Natural killer cell (primary cell): ENCODE results near the gene TOR4A. TPM values are rescaled to one million over a fixed set of nuclear protein-coding genes. Genes with fewer than 3 reads are reported as not detected.

ENCODE experiments used
- ATAC-seq, 3 donors: fragments of 150-1000 bp in 2 of 3; fragments of 200-7000 bp in 1 of 3; cut with Tn5 transposase; 1 replicate in 1 of 3; 2 replicates in 2 of 3; pipeline ENCODE4 v1.10.0; 2021; ENCODE audit warnings: mild to moderate bottlenecking in 2 of 3, moderate library complexity in 2 of 3
- DNase-seq, 2 donors: peaks; one replicate each; pipeline versions ENCODE4 v3.0.0 to v3.0.0-alpha.2; 2013 to 2021; ENCODE audit warnings: mixed read lengths in 1 of 2
- H3K27ac ChIP-seq: one replicate; pipeline ENCODE4 v1.5.1; 2013; ENCODE audit warnings: mild to moderate bottlenecking, low read length
- H3K27me3 ChIP-seq: one replicate; pipeline ENCODE4 v1.6.1; 2013; ENCODE audit warnings: low read length; ENCODE audit not compliant: control insufficient read depth, insufficient read depth
- H3K36me3 ChIP-seq: one replicate; pipeline ENCODE4 v1.6.1; 2013; ENCODE audit warnings: low read length; ENCODE audit not compliant: control insufficient read depth, insufficient read depth
- H3K4me1 ChIP-seq: one replicate; pipeline ENCODE4 v1.6.1; 2013; ENCODE audit warnings: low read length; ENCODE audit not compliant: control insufficient read depth, insufficient read depth
- H3K4me3 ChIP-seq: one replicate; pipeline ENCODE4 v1.5.1; 2013; ENCODE audit warnings: low read length
- H3K9me3 ChIP-seq: one replicate; pipeline ENCODE4 v1.6.1; 2013; ENCODE audit warnings: low read length; ENCODE audit not compliant: control insufficient read depth, insufficient read depth
- H3K27ac Mint-ChIP-seq, 2 donors: one replicate each; pipeline ENCODE4 v1.8.0; 2022; ENCODE audit warnings: mild to moderate bottlenecking in 2 of 2, mixed read lengths in 2 of 2, moderate library complexity in 1 of 2
- H3K27me3 Mint-ChIP-seq, 2 donors: one replicate each; pipeline ENCODE4 v1.8.0; 2022; ENCODE audit warnings: low read depth in 2 of 2, mixed read lengths in 2 of 2
- H3K36me3 Mint-ChIP-seq: one replicate; pipeline ENCODE4 v1.8.0; 2022; ENCODE audit warnings: mixed read lengths
- H3K4me1 Mint-ChIP-seq, 2 donors: one replicate each; pipeline ENCODE4 v1.8.0; 2022; ENCODE audit warnings: mixed read lengths in 2 of 2
- H3K4me3 Mint-ChIP-seq: one replicate; pipeline ENCODE4 v1.8.0; 2022; ENCODE audit warnings: mild to moderate bottlenecking, moderate library complexity, mixed read lengths
- H3K9me3 Mint-ChIP-seq, 2 donors: one replicate each; pipeline ENCODE4 v1.8.0; 2022; ENCODE audit warnings: mixed read lengths in 2 of 2
- CTCF ChIP-seq: fragments of 200-600 bp; IDR thresholded peaks from one replicate; pipeline ENCODE4 v1.8.0; 2022; ENCODE audit warnings: antibody characterized with exemption
- WGBS: methylation state at CpG from one replicate; pipeline ENCODE4 v1.1.7; 2013; ENCODE audit warnings: missing lambda C conversion rate; ENCODE audit not compliant: insufficient coverage; 5-methylcytosine and 5-hydroxymethylcytosine counted together
- intact Hi-C: fragments of 100-400 bp; cut with micrococcal nuclease; formaldehyde crosslinking; loops from one replicate; pipeline ENCODE4 v1.14.2; 2022
- total RNA-seq, 4 donors: library from RNA; stranded (reverse); fragments of 120-200 nt in 1 of 4; gene quantifications; one replicate each; pipeline versions ENCODE4 v1.2.3 to v1.2.4, GENCODE V29; 2013 to 2022

TOR4A gene
- total RNA-seq, 3 donors from 2014 or later (not counting 1 experiment from before 2014, with no cell fraction given): 16.3 to 24.6 (median 19.2) TPM

DNA sequence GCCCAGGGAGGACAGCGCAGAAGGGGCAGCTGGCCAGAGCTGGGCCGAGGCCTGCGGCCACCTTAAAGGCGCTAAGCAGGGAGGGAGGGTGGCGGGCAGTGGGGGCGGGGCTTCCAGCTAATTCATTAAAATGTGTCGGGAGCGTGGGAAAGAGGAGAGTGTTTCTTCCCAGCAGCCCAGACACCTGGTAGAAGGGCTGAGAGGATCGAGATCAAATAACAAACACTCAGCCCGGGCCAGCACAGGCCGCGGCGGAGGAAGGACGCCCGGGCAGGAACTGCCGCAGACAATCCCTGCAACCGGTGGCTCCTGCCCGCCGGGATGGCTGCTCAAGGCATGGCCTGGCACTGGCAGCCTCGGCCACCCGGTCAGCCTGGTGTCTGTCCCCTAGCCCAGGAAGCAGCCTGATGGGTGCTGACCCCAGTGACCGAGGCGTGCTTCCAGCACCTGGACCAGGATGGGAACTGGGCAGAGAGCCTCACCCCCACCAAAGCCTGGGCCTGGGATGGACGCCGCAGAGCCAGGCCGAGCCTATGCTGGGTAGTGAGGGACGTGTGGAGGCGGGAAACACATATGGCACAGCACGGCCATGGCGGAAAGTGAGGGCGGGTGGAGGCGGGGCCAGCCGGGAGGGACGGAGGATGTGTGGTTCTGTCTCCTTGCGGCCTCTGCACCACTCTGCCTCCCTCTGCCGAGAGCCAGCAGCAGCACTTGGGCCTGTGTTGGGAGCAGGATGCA, 27.7 kb downstream of the TOR4A start:
- no peak overlapping the region for H3K27ac ChIP-seq
- no peaks in the 10 kb centered on the region for H3K27me3 Mint-ChIP-seq
- H3K27ac Mint-ChIP-seq: peak overlapping the region in 1 of 2 donors; percentile 22
- no peak for TF ChIP-seq CTCF
- H3K4me1 ChIP-seq: peaks cover 51% of the 10 kb centered on the region
- DNase-seq: peak; percentile 58 to 73
- peaks cover 2% of the 10 kb centered on the region for H3K27me3 ChIP-seq
- peak; percentile 42 to 51 (median 49) for ATAC-seq
- no peaks in the 10 kb centered on the region for H3K36me3 ChIP-seq
- no peaks in the 10 kb centered on the region for H3K9me3 ChIP-seq
- 46% methylated on average over 36 of the region's 36 CpGs for WGBS
- no peaks in the 10 kb centered on the region for H3K36me3 Mint-ChIP-seq
- H3K9me3 Mint-ChIP-seq: no peaks in the 10 kb centered on the region
- peak overlapping the region; percentile 37 for H3K4me3 Mint-ChIP-seq
- intact Hi-C loops: no loop called here
- peaks cover 0 to 26% of the 10 kb centered on the region in 2 donors for H3K4me1 Mint-ChIP-seq
- H3K4me3 ChIP-seq: no peak overlapping the region

DNA sequence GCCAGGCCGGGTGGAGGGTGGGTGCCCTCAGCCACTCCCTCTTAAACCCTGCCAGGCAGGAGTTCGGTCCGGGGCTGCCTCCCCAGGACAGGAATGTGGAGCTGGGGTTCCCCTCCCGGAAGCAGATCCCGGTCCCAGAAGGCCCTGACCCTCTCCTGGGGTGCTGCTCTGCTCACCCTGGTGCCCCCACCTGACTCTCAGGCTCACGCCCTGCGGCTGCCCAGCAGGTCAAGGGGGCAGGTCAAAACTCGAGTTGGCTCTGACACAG, 28.2 kb downstream of the TOR4A start:
- Mint-ChIP-seq H3K9me3 (no peaks in the 10 kb centered on the region), H3K27me3 (no peaks in the 10 kb centered on the region), H3K4me1 (peaks cover 0 to 24% of the 10 kb centered on the region in 2 donors), H3K4me3 (no peak overlapping the region), H3K36me3 (no peaks in the 10 kb centered on the region), H3K27ac (peak overlapping the region in 1 of 2 donors; percentile 22)
- WGBS: 38% methylated on average over 8 of the region's 8 CpGs
- H3K9me3 ChIP-seq: no peaks in the 10 kb centered on the region
- peaks cover 47% of the 10 kb centered on the region for H3K4me1 ChIP-seq
- DNase-seq (no peak), ATAC-seq (no peak)
- TF ChIP-seq CTCF: no peak
- H3K36me3 ChIP-seq: no peaks in the 10 kb centered on the region
- H3K4me3 ChIP-seq: no peak overlapping the region
- H3K27ac ChIP-seq: no peak overlapping the region
- intact Hi-C loops: no loop called here
- H3K27me3 ChIP-seq: no peaks in the 10 kb centered on the region

DNA sequence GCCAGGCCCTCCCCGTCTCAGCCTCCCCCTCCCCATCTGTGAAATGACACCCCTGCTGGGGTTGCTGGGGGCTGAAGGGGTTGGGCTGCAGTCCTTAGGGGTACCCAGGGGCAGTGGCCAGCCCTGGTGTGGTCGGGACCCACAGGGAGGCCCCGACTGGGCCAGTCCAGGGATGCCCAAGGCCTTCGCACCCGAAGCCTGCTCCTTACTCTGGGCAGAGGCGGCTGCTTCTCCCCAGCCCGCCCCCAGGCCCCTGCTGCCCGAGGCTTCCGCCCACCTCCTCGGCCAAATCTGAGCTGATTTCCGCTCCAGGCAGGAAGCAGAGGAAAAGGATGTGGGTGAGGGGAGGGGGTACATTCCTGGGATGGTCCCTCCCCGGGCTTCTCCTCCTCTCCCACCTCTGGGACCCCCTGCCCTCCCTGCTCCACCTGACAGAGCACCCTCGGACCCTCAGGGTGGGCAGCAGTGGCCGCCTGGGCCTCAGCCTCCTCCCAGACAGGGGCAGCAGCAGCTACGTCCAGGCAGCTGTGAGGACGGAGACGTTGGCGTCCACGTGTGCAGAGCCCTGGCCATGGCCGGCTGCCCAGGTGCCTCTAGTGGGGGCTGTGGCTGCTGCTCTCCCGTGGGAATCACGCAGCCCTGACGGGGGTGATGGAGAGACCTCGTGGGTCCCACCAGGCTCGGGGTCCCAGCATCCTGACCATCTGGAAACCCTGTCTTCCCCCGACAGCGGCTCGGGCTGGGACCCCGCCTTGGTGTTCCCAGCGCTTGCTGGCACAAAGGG, 28.7 kb downstream of the TOR4A start:
- no peak for DNase-seq
- Histone ChIP-seq H3K27me3 (no peaks in the 10 kb centered on the region), H3K27ac (no peak overlapping the region), H3K9me3 (no peaks in the 10 kb centered on the region), H3K4me3 (no peak overlapping the region), H3K4me1 (peaks cover 43% of the 10 kb centered on the region), H3K36me3 (no peaks in the 10 kb centered on the region)
- no peak for TF ChIP-seq CTCF
- no peaks in the 10 kb centered on the region for H3K36me3 Mint-ChIP-seq
- intact Hi-C loops: no loop called here
- no peak overlapping the region for H3K27ac Mint-ChIP-seq
- H3K4me1 Mint-ChIP-seq: peaks cover 0 to 22% of the 10 kb centered on the region in 2 donors
- no peak for ATAC-seq
- no peaks in the 10 kb centered on the region for H3K9me3 Mint-ChIP-seq
- no peaks in the 10 kb centered on the region for H3K27me3 Mint-ChIP-seq
- no peak overlapping the region for H3K4me3 Mint-ChIP-seq
- 28% methylated on average over 30 of the region's 30 CpGs for WGBS
